HepG2 (cell line): Measurements from ENCODE around the gene MEGF6. TPM values are rescaled to one million over a fixed set of nuclear protein-coding genes. Genes with fewer than 3 reads are reported as not detected.
A peak's percentile ranks its signal among the peaks of the same experiment; 100 is the strongest.

Experiments used
- ADNP ChIP-seq: sonication (generic); formaldehyde crosslinking; IDR thresholded peaks from 2 replicates; pipeline ENCODE4 v1.4.0; 2020; ENCODE audit warnings: missing genetic modification reagents
- CC2D1A ChIP-seq: sonication (generic); formaldehyde crosslinking; IDR thresholded peaks from 2 replicates; pipeline ENCODE4 v1.8.1; 2023; ENCODE audit warnings: mild to moderate bottlenecking, missing genetic modification reagents
- CREM ChIP-seq, 2 experiments: sonication (generic) in 1 of 2; formaldehyde crosslinking in 1 of 2; IDR thresholded peaks; 2 replicates each; pipeline versions ENCODE4 v1.4.0 to v1.6.1; 2016 to 2020; ENCODE audit warnings: antibody characterized with exemption in 1 of 2, mild to moderate bottlenecking in 1 of 2, missing genetic modification reagents in 1 of 2
- FOXC1 ChIP-seq: sonication (generic); formaldehyde crosslinking; IDR thresholded peaks from 2 replicates; pipeline ENCODE4 v1.8.0; 2022; ENCODE audit warnings: mild to moderate bottlenecking, missing genetic modification reagents, borderline replicate concordance
- IKZF4 ChIP-seq: sonication (generic); formaldehyde crosslinking; IDR thresholded peaks from 2 replicates; pipeline ENCODE4 v1.5.1; 2020; ENCODE audit warnings: borderline replicate concordance, mild to moderate bottlenecking, low read depth, missing genetic modification reagents; ENCODE audit errors: not compliant biosample characterization
- MTF2 ChIP-seq: sonication (generic); formaldehyde crosslinking; IDR thresholded peaks from 2 replicates; pipeline ENCODE4 v1.5.0; 2020; ENCODE audit warnings: missing genetic modification reagents, borderline replicate concordance
- NCOR1 ChIP-seq: fragments of 200-600 bp; sonication (generic); IDR thresholded peaks from 2 replicates; pipeline ENCODE4 v1.7.0; 2017; ENCODE audit warnings: antibody characterized with exemption, low read length, borderline replicate concordance
- PPARG ChIP-seq: conservative IDR thresholded peaks from 2 replicates; pipeline ENCODE4 v1.6.1; 2016; ENCODE audit warnings: missing biosample characterization, missing genetic modification reagents
- RARA ChIP-seq: IDR thresholded peaks from 2 replicates; pipeline ENCODE4 v1.6.1; 2016; ENCODE audit warnings: missing genetic modification reagents, missing compliant biosample characterization
- RXRA ChIP-seq: sonication (generic); formaldehyde crosslinking; IDR thresholded peaks from 2 replicates; pipeline ENCODE4 v1.5.1; 2020; ENCODE audit warnings: missing genetic modification reagents
- SOX13 ChIP-seq, 3 experiments: fragments of 450-650 bp in 1 of 3; sonication (generic) in 1 of 3; formaldehyde crosslinking in 1 of 3; IDR thresholded peaks in 2 of 3; conservative IDR thresholded peaks in 1 of 3; 2 replicates each; pipeline versions ENCODE4 v1.5.0 to v1.6.1; 2016 to 2020; ENCODE audit warnings: antibody characterized with exemption in 1 of 3, mild to moderate bottlenecking in 1 of 3, missing compliant biosample characterization in 1 of 3, missing genetic modification reagents in 1 of 3, moderate library complexity in 1 of 3
- TBP ChIP-seq: sonication (generic); formaldehyde crosslinking; IDR thresholded peaks from 2 replicates; pipeline ENCODE4 v1.5.0; 2020; ENCODE audit warnings: missing genetic modification reagents
- ZNF431 ChIP-seq: sonication (generic); formaldehyde crosslinking; IDR thresholded peaks from 2 replicates; pipeline ENCODE4 v1.9.0; 2022; ENCODE audit warnings: missing genetic modification reagents, low read depth, mild to moderate bottlenecking, borderline replicate concordance
- ZNF607 ChIP-seq: sonication (generic); formaldehyde crosslinking; IDR thresholded peaks from 2 replicates; pipeline ENCODE4 v1.5.1; 2020; ENCODE audit warnings: missing genetic modification reagents, mild to moderate bottlenecking, borderline replicate concordance
- ZNF614 ChIP-seq: IDR thresholded peaks from 2 replicates; pipeline ENCODE4 v1.6.1; 2018; ENCODE audit warnings: missing biosample characterization, missing genetic modification reagents, inconsistent platforms, borderline replicate concordance
- ZSCAN21 ChIP-seq: sonication (generic); formaldehyde crosslinking; IDR thresholded peaks from 2 replicates; pipeline ENCODE4 v1.8.0; 2022; ENCODE audit warnings: mild to moderate bottlenecking, missing genetic modification reagents, moderate library complexity, borderline replicate concordance
- polyA plus RNA-seq, 8 experiments: library from polyadenylated mRNA; depleted of rRNA in 3 of 8; stranded (reverse) in 7 of 8; unstranded in 1 of 8; fragments of >200 nt; fragmentation: Illumina TruSeq in 4 of 8; extraction: Trizol in 4 of 8; gene quantifications; 2 replicates each; pipeline versions ENCODE4 v1.2.1 to v1.2.3, GENCODE V29; 2011 to 2016; ENCODE audit warnings: low read depth in 4 of 8, missing spikeins in 1 of 8, mixed read lengths in 1 of 8; ENCODE audit not compliant: insufficient read depth in 1 of 8
- total RNA-seq, 5 experiments: library from RNA; depleted of rRNA; stranded (reverse); fragments of >200 nt; fragmentation: Illumina TruSeq; extraction: Trizol; gene quantifications; 2 replicates each; pipeline ENCODE4 v1.2.3, GENCODE V29; 2016; ENCODE audit warnings: low read depth in 1 of 5
- TF ChIP-seq, protein P1 (sequence below): IDR thresholded peaks from 2 replicates; pipeline ENCODE4 v1.6.1; 2018; ENCODE audit warnings: missing genetic modification reagents, mild to moderate bottlenecking, missing compliant biosample characterization
- TF ChIP-seq, protein P2 (sequence below): sonication (generic); formaldehyde crosslinking; IDR thresholded peaks from 2 replicates; pipeline ENCODE4 v1.9.0; 2022; ENCODE audit warnings: missing genetic modification reagents, mild to moderate bottlenecking, borderline replicate concordance
- TF ChIP-seq, protein P3 (sequence below): sonication (generic); formaldehyde crosslinking; IDR thresholded peaks from 2 replicates; pipeline ENCODE4 v1.8.0; 2022; ENCODE audit warnings: missing genetic modification reagents, mild to moderate bottlenecking, moderate library complexity, borderline replicate concordance
- TF ChIP-seq, protein P4 (sequence below): sonication (generic); formaldehyde crosslinking; conservative IDR thresholded peaks from 2 replicates; pipeline ENCODE4 v1.4.0; 2020; ENCODE audit warnings: missing genetic modification reagents

Gene MEGF6
- total and polyA plus RNA-seq, 2 of the 13 experiments (the other 11 are each of a cell fraction or from before 2014, with no cell fraction given): 1.9 TPM

DNA sequence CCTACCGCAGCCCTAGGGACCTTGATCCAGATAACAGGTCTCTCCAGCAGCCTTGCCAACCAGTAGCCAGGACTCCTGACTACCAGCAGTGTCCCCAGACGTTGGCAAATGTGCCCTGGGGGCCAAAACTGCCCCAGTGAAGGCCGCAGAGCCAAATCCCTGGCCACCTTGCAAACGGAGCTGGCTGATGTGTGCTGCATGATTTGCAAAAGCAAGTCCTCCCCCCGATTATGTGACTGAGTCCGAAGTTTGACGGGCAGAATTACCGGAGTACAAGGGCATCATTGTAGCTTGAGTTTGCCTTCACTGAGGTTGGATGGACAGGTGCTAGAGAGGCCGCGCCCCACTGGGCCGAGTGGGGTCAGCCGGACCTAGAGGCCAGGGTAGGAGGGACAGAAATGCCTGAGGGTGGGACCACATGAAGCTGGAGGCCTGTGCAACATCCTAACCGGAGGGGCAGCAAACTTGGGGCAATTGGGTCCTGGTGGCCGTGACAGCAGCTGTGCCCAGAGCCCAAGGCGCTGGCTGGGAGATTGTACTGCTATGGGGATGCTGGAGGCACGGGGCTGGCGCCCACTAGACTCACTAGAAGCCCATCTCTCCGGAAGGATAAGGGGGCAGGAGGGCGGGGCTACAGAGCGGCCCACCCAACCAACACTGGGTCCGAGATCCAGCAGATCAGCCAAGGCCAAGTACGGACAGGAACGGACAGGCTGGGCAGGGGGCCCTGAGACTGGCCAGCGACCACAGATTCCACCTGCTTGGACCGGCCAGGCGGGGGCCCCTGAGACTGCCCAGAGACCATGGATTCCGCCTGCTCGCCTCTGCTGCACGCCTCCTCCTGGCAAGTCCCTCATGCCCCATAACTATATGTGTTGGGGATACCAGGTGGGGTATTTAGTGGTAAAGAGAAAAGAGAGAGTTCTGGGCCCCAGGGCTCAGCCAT, 154.1 kb downstream of the MEGF6 start (continued):
- TF ChIP-seq, protein P1, sequence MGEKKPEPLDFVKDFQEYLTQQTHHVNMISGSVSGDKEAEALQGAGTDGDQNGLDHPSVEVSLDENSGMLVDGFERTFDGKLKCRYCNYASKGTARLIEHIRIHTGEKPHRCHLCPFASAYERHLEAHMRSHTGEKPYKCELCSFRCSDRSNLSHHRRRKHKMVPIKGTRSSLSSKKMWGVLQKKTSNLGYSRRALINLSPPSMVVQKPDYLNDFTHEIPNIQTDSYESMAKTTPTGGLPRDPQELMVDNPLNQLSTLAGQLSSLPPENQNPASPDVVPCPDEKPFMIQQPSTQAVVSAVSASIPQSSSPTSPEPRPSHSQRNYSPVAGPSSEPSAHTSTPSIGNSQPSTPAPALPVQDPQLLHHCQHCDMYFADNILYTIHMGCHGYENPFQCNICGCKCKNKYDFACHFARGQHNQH: 0 out of 2 replicates have a peak, but pooled peaks have one; percentile 21
- TF ChIP-seq, protein P2, sequence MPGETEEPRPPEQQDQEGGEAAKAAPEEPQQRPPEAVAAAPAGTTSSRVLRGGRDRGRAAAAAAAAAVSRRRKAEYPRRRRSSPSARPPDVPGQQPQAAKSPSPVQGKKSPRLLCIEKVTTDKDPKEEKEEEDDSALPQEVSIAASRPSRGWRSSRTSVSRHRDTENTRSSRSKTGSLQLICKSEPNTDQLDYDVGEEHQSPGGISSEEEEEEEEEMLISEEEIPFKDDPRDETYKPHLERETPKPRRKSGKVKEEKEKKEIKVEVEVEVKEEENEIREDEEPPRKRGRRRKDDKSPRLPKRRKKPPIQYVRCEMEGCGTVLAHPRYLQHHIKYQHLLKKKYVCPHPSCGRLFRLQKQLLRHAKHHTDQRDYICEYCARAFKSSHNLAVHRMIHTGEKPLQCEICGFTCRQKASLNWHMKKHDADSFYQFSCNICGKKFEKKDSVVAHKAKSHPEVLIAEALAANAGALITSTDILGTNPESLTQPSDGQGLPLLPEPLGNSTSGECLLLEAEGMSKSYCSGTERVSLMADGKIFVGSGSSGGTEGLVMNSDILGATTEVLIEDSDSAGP (CRISPR knock-in tag): no peak; the same call in 1 of the 2 replicates
- TF ChIP-seq NCOR1: peak; percentile 92; the same call in 1 of the 2 replicates
- peak; percentile 22 for TF ChIP-seq IKZF4 (CRISPR knock-in tag)
- TF ChIP-seq ZSCAN21 (CRISPR knock-in tag): no peak; the same call in 1 of the 2 replicates
- TF ChIP-seq ADNP (CRISPR knock-in tag): no peak
- 0 out of 2 replicates have a peak, but pooled peaks have one; percentile 17 for TF ChIP-seq ZNF607 (CRISPR knock-in tag)
- peak; percentile 91 for TF ChIP-seq RXRA (CRISPR knock-in tag)
- 0 out of 2 replicates have a peak, but pooled peaks have one; percentile 8 for TF ChIP-seq PPARG (CRISPR knock-in tag)
- TF ChIP-seq CC2D1A (CRISPR knock-in tag): 0 out of 2 replicates have a peak, but pooled peaks have one; percentile 58
- TF ChIP-seq MTF2 (CRISPR knock-in tag): peak; percentile 62; the same call in 1 of the 2 replicates
- TF ChIP-seq, protein P3, sequence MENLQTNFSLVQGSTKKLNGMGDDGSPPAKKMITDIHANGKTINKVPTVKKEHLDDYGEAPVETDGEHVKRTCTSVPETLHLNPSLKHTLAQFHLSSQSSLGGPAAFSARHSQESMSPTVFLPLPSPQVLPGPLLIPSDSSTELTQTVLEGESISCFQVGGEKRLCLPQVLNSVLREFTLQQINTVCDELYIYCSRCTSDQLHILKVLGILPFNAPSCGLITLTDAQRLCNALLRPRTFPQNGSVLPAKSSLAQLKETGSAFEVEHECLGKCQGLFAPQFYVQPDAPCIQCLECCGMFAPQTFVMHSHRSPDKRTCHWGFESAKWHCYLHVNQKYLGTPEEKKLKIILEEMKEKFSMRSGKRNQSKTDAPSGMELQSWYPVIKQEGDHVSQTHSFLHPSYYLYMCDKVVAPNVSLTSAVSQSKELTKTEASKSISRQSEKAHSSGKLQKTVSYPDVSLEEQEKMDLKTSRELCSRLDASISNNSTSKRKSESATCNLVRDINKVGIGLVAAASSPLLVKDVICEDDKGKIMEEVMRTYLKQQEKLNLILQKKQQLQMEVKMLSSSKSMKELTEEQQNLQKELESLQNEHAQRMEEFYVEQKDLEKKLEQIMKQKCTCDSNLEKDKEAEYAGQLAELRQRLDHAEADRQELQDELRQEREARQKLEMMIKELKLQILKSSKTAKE: no peak; the same call in 1 of the 2 replicates
- TF ChIP-seq SOX13 (IDR thresholded peaks at IDR 0.05): 0 out of 2 replicates have a peak, but pooled peaks have one; percentile 12
- TF ChIP-seq SOX13 (CRISPR knock-in tag; conservative IDR thresholded peaks at IDR 0.05 in 1 of 2, IDR thresholded peaks at IDR 0.05 in 1 of 2): peak in 1 of 2 experiments; percentile 53; a peak in 2 of 4 replicates
- peak; percentile 54; the same call in 1 of the 2 replicates for TF ChIP-seq CREM (IDR thresholded peaks at IDR 0.05)
- no peak for TF ChIP-seq CREM (CRISPR knock-in tag; IDR thresholded peaks at IDR 0.05)
- TF ChIP-seq RARA (CRISPR knock-in tag): peak; percentile 59; the same call in 1 of the 2 replicates
- no peak for TF ChIP-seq ZNF614 (CRISPR knock-in tag)
- no peak for TF ChIP-seq TBP (CRISPR knock-in tag)
- TF ChIP-seq, protein P4, sequence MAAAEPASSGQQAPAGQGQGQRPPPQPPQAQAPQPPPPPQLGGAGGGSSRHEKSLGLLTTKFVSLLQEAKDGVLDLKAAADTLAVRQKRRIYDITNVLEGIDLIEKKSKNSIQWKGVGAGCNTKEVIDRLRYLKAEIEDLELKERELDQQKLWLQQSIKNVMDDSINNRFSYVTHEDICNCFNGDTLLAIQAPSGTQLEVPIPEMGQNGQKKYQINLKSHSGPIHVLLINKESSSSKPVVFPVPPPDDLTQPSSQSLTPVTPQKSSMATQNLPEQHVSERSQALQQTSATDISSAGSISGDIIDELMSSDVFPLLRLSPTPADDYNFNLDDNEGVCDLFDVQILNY (CRISPR knock-in tag): 0 out of 2 replicates have a peak, but pooled peaks have one; percentile 4
- TF ChIP-seq ZNF431 (CRISPR knock-in tag): no peak
- TF ChIP-seq FOXC1 (CRISPR knock-in tag): no peak; the same call in 1 of the 2 replicates
